Measurements from ENCODE around the gene LNX1.

LNX1 gene

GRCh38 chr4:53572600-53572994, 18.7 kb downstream of the LNX1 start:
- no peak for DNase-seq (ENCODE audit: low spot score)

- no peak for DNase-seq (ENCODE audit: low spot score)
These were observed 19.2 kb downstream of the LNX1 start for GRCh38 chr4:53571936-53572599.

GRCh38 chr4:53563824-53564223, 27.5 kb downstream of the LNX1 start:
- DNase-seq (ENCODE audit: low spot score): no peak

GRCh38 chr4:53562409-53562808, 28.9 kb downstream of the LNX1 start:
- no peak for DNase-seq (ENCODE audit: low spot score)

- no peak for DNase-seq (ENCODE audit: low spot score)
These were observed 32.2 kb downstream of the LNX1 start for GRCh38 chr4:53559021-53559620.

- no peak for DNase-seq (ENCODE audit: low spot score)
These were observed 33.1 kb downstream of the LNX1 start for GRCh38 chr4:53558065-53558801.

GRCh38 chr4:53557669-53558064, 33.6 kb downstream of the LNX1 start:
- no peak for DNase-seq (ENCODE audit: low spot score)

GRCh38 chr4:53556651-53557050, 34.6 kb downstream of the LNX1 start:
- no peak for DNase-seq (ENCODE audit: low spot score)

GRCh38 chr4:53553486-53554210, 37.6 kb downstream of the LNX1 start:
- DNase-seq (ENCODE audit: low spot score): no peak

- no peak for DNase-seq (ENCODE audit: low spot score)
These were observed 38.6 kb downstream of the LNX1 start for GRCh38 chr4:53552711-53553110.

GRCh38 chr4:53551958-53552357, 39.3 kb downstream of the LNX1 start:
- no peak for DNase-seq (ENCODE audit: low spot score)

GRCh38 chr4:53551281-53551864, 39.9 kb downstream of the LNX1 start:
- DNase-seq (ENCODE audit: low spot score): no peak

GRCh38 chr4:53548662-53549061, 42.6 kb downstream of the LNX1 start:
- DNase-seq (ENCODE audit: low spot score): no peak

GRCh38 chr4:53547983-53548382, 43.3 kb downstream of the LNX1 start:
- no peak for DNase-seq (ENCODE audit: low spot score)

- DNase-seq (ENCODE audit: low spot score): no peak
These were observed 45.2 kb downstream of the LNX1 start for GRCh38 chr4:53545942-53546581.

GRCh38 chr4:53545273-53545672, 46.0 kb downstream of the LNX1 start:
- DNase-seq (ENCODE audit: low spot score): no peak

GRCh38 chr4:53543561-53543960, 47.7 kb downstream of the LNX1 start:
- no peak for DNase-seq (ENCODE audit: low spot score)

- DNase-seq (ENCODE audit: low spot score): no peak
These were observed 49.6 kb downstream of the LNX1 start for GRCh38 chr4:53541577-53542206.

GRCh38 chr4:53538756-53539155, 52.5 kb downstream of the LNX1 start:
- no peak for DNase-seq (ENCODE audit: low spot score)

- DNase-seq (ENCODE audit: low spot score): no peak
These were observed 53.7 kb downstream of the LNX1 start for GRCh38 chr4:53537606-53538005.

GRCh38 chr4:53536328-53536727, 55.0 kb downstream of the LNX1 start:
- DNase-seq (ENCODE audit: low spot score): no peak
